K562 (cell line): ENCODE data around the gene ADAM15. TPM values are rescaled to one million over a fixed set of nuclear protein-coding genes. Genes with fewer than 3 reads are reported as not detected.
A peak's percentile ranks its signal among the peaks of the same experiment; 100 is the strongest.

Experiments
- ATAC-seq: fragments of 200-7000 bp; cut with Tn5 transposase; 3 replicates; pipeline ENCODE4 v1.9.1; 2020; ENCODE audit warnings: moderate library complexity
- BruUV-seq: library from RNA; stranded (reverse); fragments of 400-500 nt; replicated peaks from 2 replicates; lab custom pipeline; 2021; lab: Mats Ljungman, UMichigan
- CTCF ChIA-PET: fragments of 300-600 bp; formaldehyde crosslinking; extraction: SDS; loops from one replicate; lab custom pipeline; 2021; ENCODE audit warnings: low intra/inter-chr PET ratio; lab: Yijun Ruan, JAX
- POLR2A ChIA-PET: fragments of 300-600, 350-650 bp; sonication (Branson Sonifier 250); formaldehyde crosslinking; extraction: SDS; loops from one replicate; lab custom pipeline; 2021; ENCODE audit warnings: antibody characterized with exemption, inconsistent platforms; lab: Yijun Ruan, JAX
- DNase-seq, 4 experiments: peaks; one replicate each; pipeline versions ENCODE4 v3.0.0 to v3.0.0-alpha.2; 2011 to 2018; ENCODE audit warnings: low spot score in 3 of 4, mixed read lengths in 3 of 4; ENCODE audit errors: extremely low read depth in 1 of 4
- FAIRE-seq: peaks from 2 replicates; lab custom pipeline; 2011; peaks lifted over from hg19 to GRCh38; lab: Jason Lieb, UNC
- H2AFZ ChIP-seq: 2 replicates; pipeline ENCODE4 v1.6.0; 2011; ENCODE audit warnings: low read depth, low read length, control low read depth, inconsistent platforms
- H3K27ac ChIP-seq: fragments of 200-600 bp; 3 replicates; pipeline ENCODE4 v1.8.0; 2011; ENCODE audit warnings: low read depth, mild to moderate bottlenecking, control low read depth, inconsistent platforms, low read length, moderate library complexity, mixed read lengths; ENCODE audit errors: extremely low read depth
- H3K27me3 ChIP-seq, 2 experiments: fragments of 300-600 bp in 1 of 2; 2 replicates in 1 of 2; 3 replicates in 1 of 2; pipeline versions ENCODE4 v1.6.0 to v1.8.0; 2011; ENCODE audit warnings: inconsistent platforms in 2 of 2, low read length in 2 of 2, mild to moderate bottlenecking in 1 of 2, mixed read lengths in 1 of 2, moderate library complexity in 1 of 2; ENCODE audit not compliant: control insufficient read depth in 2 of 2, insufficient read depth in 2 of 2
- H3K36me3 ChIP-seq: fragments of 300-600 bp; 3 replicates; pipeline ENCODE4 v1.8.0; 2011; ENCODE audit warnings: mild to moderate bottlenecking, low read length, inconsistent platforms; ENCODE audit not compliant: control insufficient read depth, insufficient read depth
- H3K4me1 ChIP-seq, 2 experiments: fragments of 200-600 bp in 1 of 2; replicated peaks in 1 of 2; 2 replicates in 1 of 2; 3 replicates in 1 of 2; pipeline versions ENCODE4 v1.5.1 to v1.8.0; 2011; ENCODE audit warnings: inconsistent platforms in 2 of 2, low read length in 2 of 2, mild to moderate bottlenecking in 1 of 2, mixed read lengths in 1 of 2, moderate library complexity in 1 of 2; ENCODE audit not compliant: control insufficient read depth in 2 of 2, insufficient read depth in 2 of 2
- H3K4me2 ChIP-seq: 2 replicates; pipeline ENCODE4 v1.6.1; 2011; ENCODE audit warnings: low read length, control low read depth, inconsistent platforms, mixed read lengths; ENCODE audit not compliant: insufficient read depth
- H3K4me3 ChIP-seq: fragments of 200-600 bp; sonication (generic), shearing (Covaris generic); 2 replicates; pipeline ENCODE4 v1.5.1; 2016; ENCODE audit warnings: control low read depth, inconsistent platforms
- H3K79me2 ChIP-seq: fragments of 200-600 bp; 3 replicates; pipeline ENCODE4 v1.8.0; 2011; ENCODE audit warnings: low read length, inconsistent platforms; ENCODE audit not compliant: control insufficient read depth, insufficient read depth
- H3K9ac ChIP-seq, 2 experiments: 2 replicates each; pipeline versions ENCODE4 v1.6.0 to v1.6.1; 2011; ENCODE audit warnings: low read depth in 2 of 2, low read length in 2 of 2, control low read depth in 1 of 2, inconsistent platforms in 1 of 2, mild to moderate bottlenecking in 1 of 2, mixed read lengths in 1 of 2; ENCODE audit not compliant: insufficient read depth in 1 of 2
- H3K9me1 ChIP-seq: one replicate; pipeline ENCODE4 v1.6.0; 2011; ENCODE audit warnings: inconsistent platforms, mild to moderate bottlenecking, low read length, moderate library complexity; ENCODE audit not compliant: control insufficient read depth, insufficient read depth
- H3K9me3 ChIP-seq: replicated peaks from 2 replicates; pipeline ENCODE4 v1.5.1; 2011; ENCODE audit warnings: low read depth, low read length, inconsistent platforms; ENCODE audit not compliant: control insufficient read depth, insufficient read depth
- H4K20me1 ChIP-seq: replicated peaks from 2 replicates; pipeline ENCODE4 v1.6.1; 2011; ENCODE audit warnings: low read length, inconsistent platforms, mixed read lengths; ENCODE audit not compliant: control insufficient read depth, insufficient read depth
- BRD9 ChIP-seq: fragments of 450-650 bp; IDR thresholded peaks from 2 replicates; pipeline ENCODE4 v1.6.1; 2018; ENCODE audit warnings: low read depth; ENCODE audit not compliant: partially characterized antibody
- CHD1 ChIP-seq: fragments of 200-600 bp; sonication (generic); IDR thresholded peaks from one replicate; pipeline ENCODE4 v1.6.1; 2012; ENCODE audit warnings: mild to moderate bottlenecking, moderate library complexity, low read length, inconsistent platforms
- CHD4 ChIP-seq: fragments of 200-600 bp; sonication (generic); IDR thresholded peaks from 3 replicates; pipeline ENCODE4 v1.6.1; 2012; ENCODE audit warnings: low read depth, mild to moderate bottlenecking, mixed read lengths, low read length, inconsistent platforms; ENCODE audit not compliant: insufficient read depth, insufficient replicate concordance, poor library complexity, severe bottlenecking
- GATAD2B ChIP-seq: fragments of 450-650 bp; IDR thresholded peaks from 2 replicates; pipeline ENCODE4 v1.6.1; 2017; ENCODE audit warnings: mild to moderate bottlenecking, borderline replicate concordance
- HNRNPK ChIP-seq: fragments of 200-400 bp; formaldehyde crosslinking; IDR thresholded peaks from one replicate; pipeline ENCODE4 v1.6.1; 2018; ENCODE audit warnings: mild to moderate bottlenecking, low read depth, low read length; ENCODE audit not compliant: poor library complexity, severe bottlenecking
- IRF1 ChIP-seq: sonication (generic); formaldehyde crosslinking; IDR thresholded peaks from 2 replicates; pipeline ENCODE4 v1.8.0; 2022; ENCODE audit warnings: missing genetic modification reagents, mild to moderate bottlenecking, borderline replicate concordance
- NFE2 ChIP-seq: IDR thresholded peaks from 2 replicates; pipeline ENCODE4 v1.6.1; 2014; ENCODE audit warnings: antibody characterized with exemption, low read depth
- NRF1 ChIP-seq, 2 experiments: fragments of 450-650 bp; IDR thresholded peaks in 1 of 2; conservative IDR thresholded peaks in 1 of 2; 2 replicates each; pipeline ENCODE4 v1.6.1; 2014; ENCODE audit warnings: mild to moderate bottlenecking in 2 of 2
- SIN3A ChIP-seq, 2 experiments: fragments of 150-350 bp in 1 of 2; IDR thresholded peaks; 2 replicates each; pipeline ENCODE4 v1.6.1; 2011 to 2016; ENCODE audit warnings: borderline replicate concordance in 2 of 2, low read depth in 2 of 2, low read length in 2 of 2, mild to moderate bottlenecking in 2 of 2, moderate library complexity in 2 of 2; ENCODE audit not compliant: control insufficient read depth in 1 of 2
- SIX5 ChIP-seq, 2 experiments: IDR thresholded peaks; 2 replicates each; pipeline ENCODE4 v1.6.1; 2011; ENCODE audit warnings: low read length in 2 of 2, borderline replicate concordance in 1 of 2, low read depth in 1 of 2, mild to moderate bottlenecking in 1 of 2, moderate library complexity in 1 of 2; ENCODE audit not compliant: insufficient read depth in 1 of 2
- TEAD4 ChIP-seq, 2 experiments: sonication (generic) in 1 of 2; formaldehyde crosslinking in 1 of 2; IDR thresholded peaks; 2 replicates each; pipeline versions ENCODE4 v1.6.1 to v1.8.0; 2012 to 2022; ENCODE audit warnings: borderline replicate concordance in 1 of 2, inconsistent platforms in 1 of 2, low read length in 1 of 2, mild to moderate bottlenecking in 1 of 2, missing genetic modification reagents in 1 of 2
- ZNF197 ChIP-seq: fragments of 200-800 bp; sonication (Bioruptor generic); IDR thresholded peaks from 2 replicates; pipeline ENCODE4 v1.6.1; 2016; ENCODE audit warnings: low read depth, missing genetic modification characterization, missing compliant biosample characterization
- ZNF584 ChIP-seq: fragments of 200-800 bp; sonication (Bioruptor generic); IDR thresholded peaks from 2 replicates; pipeline ENCODE4 v1.6.1; 2016; ENCODE audit warnings: low read depth, mild to moderate bottlenecking, missing genetic modification characterization, missing compliant biosample characterization
- ZNF766 ChIP-seq: fragments of 200-800 bp; sonication (Bioruptor generic); conservative IDR thresholded peaks from 2 replicates; pipeline ENCODE4 v1.6.1; 2016; ENCODE audit warnings: missing genetic modification characterization, missing compliant biosample characterization
- WGBS: fragments of 100-300 bp; shearing (Covaris generic); methylation state at CpG from one replicate; pipeline ENCODE4 v1.1.6; 2016; ENCODE audit warnings: low coverage, mixed read lengths; ENCODE audit not compliant: insufficient coverage; ENCODE audit errors: missing lambda C conversion rate; 5-methylcytosine and 5-hydroxymethylcytosine counted together
- in situ Hi-C: fragments of 300-500 bp; cut with MboI; formaldehyde crosslinking; loops from 4 replicates; pipeline ENCODE4 v1.15.0; 2018; ENCODE audit warnings: inconsistent platforms, mixed read lengths
- intact Hi-C: fragments of 100-400 bp; cut with micrococcal nuclease; formaldehyde crosslinking; loops from 2 replicates; pipeline ENCODE4 v1.14.2; 2022
- polyA plus RNA-seq, 8 experiments: library from polyadenylated mRNA; depleted of rRNA in 4 of 8; stranded (reverse) in 5 of 8; unstranded in 3 of 8; fragments of >200 nt; fragmentation: Nextera tagmentation in 2 of 8; fragmentation: Illumina TruSeq in 1 of 8; extraction: Ambion mirVana in 2 of 8; extraction: Trizol in 1 of 8; gene quantifications; 2 replicates each; pipeline versions ENCODE4 v1.2.1 to v1.2.3, GENCODE V29; 2011 to 2014; ENCODE audit warnings: inconsistent platforms in 1 of 8, missing spikeins in 1 of 8
- total RNA-seq, 7 experiments: library from RNA; depleted of rRNA in 6 of 7; stranded (reverse); fragments of >200 nt in 6 of 7; fragmentation: Illumina TruSeq in 2 of 7; extraction: Trizol in 2 of 7; gene quantifications; 2 replicates each; pipeline versions ENCODE4 v1.2.1 to v1.2.3, GENCODE V29; 2011 to 2021; ENCODE audit warnings: low replicate concordance in 1 of 7
- TF ChIP-seq, protein P1 (sequence below): sonication (generic); formaldehyde crosslinking; IDR thresholded peaks from 2 replicates; pipeline ENCODE4 v1.8.0; 2023; ENCODE audit warnings: mild to moderate bottlenecking, missing genetic modification reagents

Gene ADAM15
- total and polyA plus RNA-seq, 9 of the 15 experiments (the other 6 are each of a cell fraction or from before 2014, with no cell fraction given), result 0.69 to 72.3 (median 32.8) TPM

GRCh38 chr1:155001425-155001674 is 49.8 kb upstream of the ADAM15 start:
- Histone ChIP-seq H3K4me2 (peak overlapping the region; percentile 98), H2AFZ (peak overlapping the region; percentile 54; the same call in 1 of the 2 replicates), H3K9me1 (no peaks in the 10 kb centered on the region), H3K4me1 (peaks cover 32 to 65% of the 10 kb centered on the region in 2 experiments), H3K9ac (peak overlapping the region; percentile 89 to 96), H4K20me1 (peaks cover 3% of the 10 kb centered on the region; the same call in 1 of the 2 replicates), H3K27ac (peak overlapping the region; percentile 97), H3K9me3 (no peaks in the 10 kb centered on the region), H3K36me3 (peaks cover 20% of the 10 kb centered on the region; the same call in 2 of the 3 replicates), H3K79me2 (peaks cover 45% of the 10 kb centered on the region), H3K4me3 (peak overlapping the region; percentile 71), H3K27me3 (no peaks in the 10 kb centered on the region)
- FAIRE-seq, result no peak
- CTCF ChIA-PET, result interaction anchor here (1.3 to 1.6 kb wide), 2 partner anchors 16 to 40 kb away, joined by 6 read pairs; partner anchors contain the start of gene PYGO2
- no TSS peak for BruUV-seq
- in situ Hi-C loops, result no loop called here
- intact Hi-C loops, result loop anchor here (1.0 to 5.0 kb wide), 5 partner anchors 27 to 444 kb away; partner anchors contain the start of genes CKS1B, EFNA3, PYGO2 and UBE2Q1
- no peak for ATAC-seq
- 0% methylated on average over 9 of the region's 11 CpGs for WGBS
- POLR2A ChIA-PET, result interaction anchor here (0.6 to 1.7 kb wide), 13 partner anchors 9 to 1435 kb away, joined by 3 to 8 read pairs (median 3); partner anchors contain the start of gene PBXIP1
- DNase-seq, result no peak
- TF ChIP-seq GATAD2B (no peak), TEAD4 (IDR thresholded peaks at IDR 0.05; ENCODE audit: low read length) (0 out of 2 replicates have a peak, but pooled peaks have one; percentile 9), TEAD4 (CRISPR knock-in tag; IDR thresholded peaks at IDR 0.05; ENCODE audit: borderline replicate concordance) (no peak), IRF1 (0 out of 2 replicates have a peak, but pooled peaks have one; percentile 15), BRD9 (no peak), ZNF584 (CRISPR knock-in tag) (no peak), CHD4 (peak; percentile 67), CHD1 (peak; percentile 75), ZNF197 (CRISPR knock-in tag) (0 out of 2 replicates have a peak, but pooled peaks have one; percentile 16), NFE2 (no peak), ZNF766 (CRISPR knock-in tag) (no peak), NRF1 (conservative IDR thresholded peaks at IDR 0.05 in 1 of 2, IDR thresholded peaks at IDR 0.05 in 1 of 2) (0 out of 4 replicates have a peak, but pooled peaks of 1 of the 2 experiments have one; percentile 5), SIX5 (IDR thresholded peaks at IDR 0.05; ENCODE audit: borderline replicate concordance in 1 of 2, insufficient read depth in 1 of 2, low read depth in 1 of 2, low read length in 2 of 2) (no peak), SIN3A (IDR thresholded peaks at IDR 0.05; ENCODE audit: borderline replicate concordance in 2 of 2, control insufficient read depth in 1 of 2, low read depth in 2 of 2, low read length in 2 of 2) (peak in 1 of 2 experiments; percentile 29; a peak in 1 of 4 replicates), HNRNPK (no peak)
- TF ChIP-seq, protein P1, sequence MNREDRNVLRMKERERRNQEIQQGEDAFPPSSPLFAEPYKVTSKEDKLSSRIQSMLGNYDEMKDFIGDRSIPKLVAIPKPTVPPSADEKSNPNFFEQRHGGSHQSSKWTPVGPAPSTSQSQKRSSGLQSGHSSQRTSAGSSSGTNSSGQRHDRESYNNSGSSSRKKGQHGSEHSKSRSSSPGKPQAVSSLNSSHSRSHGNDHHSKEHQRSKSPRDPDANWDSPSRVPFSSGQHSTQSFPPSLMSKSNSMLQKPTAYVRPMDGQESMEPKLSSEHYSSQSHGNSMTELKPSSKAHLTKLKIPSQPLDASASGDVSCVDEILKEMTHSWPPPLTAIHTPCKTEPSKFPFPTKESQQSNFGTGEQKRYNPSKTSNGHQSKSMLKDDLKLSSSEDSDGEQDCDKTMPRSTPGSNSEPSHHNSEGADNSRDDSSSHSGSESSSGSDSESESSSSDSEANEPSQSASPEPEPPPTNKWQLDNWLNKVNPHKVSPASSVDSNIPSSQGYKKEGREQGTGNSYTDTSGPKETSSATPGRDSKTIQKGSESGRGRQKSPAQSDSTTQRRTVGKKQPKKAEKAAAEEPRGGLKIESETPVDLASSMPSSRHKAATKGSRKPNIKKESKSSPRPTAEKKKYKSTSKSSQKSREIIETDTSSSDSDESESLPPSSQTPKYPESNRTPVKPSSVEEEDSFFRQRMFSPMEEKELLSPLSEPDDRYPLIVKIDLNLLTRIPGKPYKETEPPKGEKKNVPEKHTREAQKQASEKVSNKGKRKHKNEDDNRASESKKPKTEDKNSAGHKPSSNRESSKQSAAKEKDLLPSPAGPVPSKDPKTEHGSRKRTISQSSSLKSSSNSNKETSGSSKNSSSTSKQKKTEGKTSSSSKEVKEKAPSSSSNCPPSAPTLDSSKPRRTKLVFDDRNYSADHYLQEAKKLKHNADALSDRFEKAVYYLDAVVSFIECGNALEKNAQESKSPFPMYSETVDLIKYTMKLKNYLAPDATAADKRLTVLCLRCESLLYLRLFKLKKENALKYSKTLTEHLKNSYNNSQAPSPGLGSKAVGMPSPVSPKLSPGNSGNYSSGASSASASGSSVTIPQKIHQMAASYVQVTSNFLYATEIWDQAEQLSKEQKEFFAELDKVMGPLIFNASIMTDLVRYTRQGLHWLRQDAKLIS (CRISPR knock-in tag), result peak; percentile 35; the same call in 1 of the 2 replicates
